Panc1 (cell line): Measurements from ENCODE around the gene ZFPL1.

Source experiments
- POLR2AphosphoS5 ChIP-seq: IDR thresholded peaks from 2 replicates; pipeline ENCODE4 v1.6.1; 2012; ENCODE audit warnings: mild to moderate bottlenecking, low read depth, low read length, moderate library complexity
- SIN3A ChIP-seq: IDR thresholded peaks from 2 replicates; pipeline ENCODE4 v1.6.1; 2012; ENCODE audit warnings: low read depth, mild to moderate bottlenecking, low read length, moderate library complexity, borderline replicate concordance; ENCODE audit not compliant: insufficient read depth
- TCF7L2 ChIP-seq: IDR thresholded peaks from 2 replicates; pipeline ENCODE4 v1.6.1; 2011; ENCODE audit warnings: mild to moderate bottlenecking, low read depth, low read length, inconsistent platforms
- TF ChIP-seq, protein P1 (sequence below): fragments of 450-650 bp; IDR thresholded peaks from 2 replicates; pipeline ENCODE4 v1.5.1; 2017; ENCODE audit warnings: mild to moderate bottlenecking
- TF ChIP-seq, protein P2 (sequence below), 2 experiments: IDR thresholded peaks; 2 replicates each; pipeline ENCODE4 v1.6.1; 2011 to 2012; ENCODE audit warnings: low read depth in 2 of 2, control low read depth in 1 of 2, low read length in 1 of 2, mild to moderate bottlenecking in 1 of 2, moderate library complexity in 1 of 2; ENCODE audit not compliant: insufficient read depth in 1 of 2

DNA sequence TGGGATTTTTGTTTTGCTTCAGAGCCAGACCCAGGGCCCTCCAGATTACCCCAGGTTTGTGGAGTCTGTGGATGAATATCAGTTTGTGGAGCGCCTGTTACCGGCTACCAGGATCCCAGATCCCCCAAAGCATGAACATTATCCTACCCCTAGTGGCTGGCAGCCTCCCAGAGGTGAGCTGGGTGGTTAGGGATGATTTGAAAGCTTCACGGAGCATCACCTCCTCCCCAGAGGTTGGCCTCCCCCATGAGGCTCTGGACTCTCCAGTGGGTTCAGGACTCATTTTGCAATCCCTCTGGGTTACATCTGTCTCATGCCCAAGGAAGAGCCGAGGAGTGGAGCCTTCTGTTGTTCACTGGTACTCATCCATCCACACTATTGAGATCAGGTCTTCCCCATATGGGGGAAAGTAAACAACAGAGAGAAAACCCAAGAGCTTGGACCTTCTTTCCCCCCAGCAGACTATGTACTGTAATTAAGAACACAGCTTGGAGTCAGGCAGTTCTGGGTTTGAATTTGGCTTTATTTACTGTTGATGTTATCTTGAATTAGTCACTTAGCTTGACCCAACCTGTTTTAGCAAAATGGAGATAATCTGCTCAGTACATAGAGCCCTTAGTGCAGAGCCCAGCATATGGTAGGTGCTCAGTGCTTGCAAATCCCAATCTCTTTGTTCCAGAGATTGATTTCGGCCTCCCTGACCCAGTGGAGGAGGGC is 40.6 kb downstream of the ZFPL1 start:
- TF ChIP-seq, protein P1, sequence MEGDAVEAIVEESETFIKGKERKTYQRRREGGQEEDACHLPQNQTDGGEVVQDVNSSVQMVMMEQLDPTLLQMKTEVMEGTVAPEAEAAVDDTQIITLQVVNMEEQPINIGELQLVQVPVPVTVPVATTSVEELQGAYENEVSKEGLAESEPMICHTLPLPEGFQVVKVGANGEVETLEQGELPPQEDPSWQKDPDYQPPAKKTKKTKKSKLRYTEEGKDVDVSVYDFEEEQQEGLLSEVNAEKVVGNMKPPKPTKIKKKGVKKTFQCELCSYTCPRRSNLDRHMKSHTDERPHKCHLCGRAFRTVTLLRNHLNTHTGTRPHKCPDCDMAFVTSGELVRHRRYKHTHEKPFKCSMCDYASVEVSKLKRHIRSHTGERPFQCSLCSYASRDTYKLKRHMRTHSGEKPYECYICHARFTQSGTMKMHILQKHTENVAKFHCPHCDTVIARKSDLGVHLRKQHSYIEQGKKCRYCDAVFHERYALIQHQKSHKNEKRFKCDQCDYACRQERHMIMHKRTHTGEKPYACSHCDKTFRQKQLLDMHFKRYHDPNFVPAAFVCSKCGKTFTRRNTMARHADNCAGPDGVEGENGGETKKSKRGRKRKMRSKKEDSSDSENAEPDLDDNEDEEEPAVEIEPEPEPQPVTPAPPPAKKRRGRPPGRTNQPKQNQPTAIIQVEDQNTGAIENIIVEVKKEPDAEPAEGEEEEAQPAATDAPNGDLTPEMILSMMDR = no peak
- no peak for TF ChIP-seq TCF7L2
- TF ChIP-seq, protein P2, sequence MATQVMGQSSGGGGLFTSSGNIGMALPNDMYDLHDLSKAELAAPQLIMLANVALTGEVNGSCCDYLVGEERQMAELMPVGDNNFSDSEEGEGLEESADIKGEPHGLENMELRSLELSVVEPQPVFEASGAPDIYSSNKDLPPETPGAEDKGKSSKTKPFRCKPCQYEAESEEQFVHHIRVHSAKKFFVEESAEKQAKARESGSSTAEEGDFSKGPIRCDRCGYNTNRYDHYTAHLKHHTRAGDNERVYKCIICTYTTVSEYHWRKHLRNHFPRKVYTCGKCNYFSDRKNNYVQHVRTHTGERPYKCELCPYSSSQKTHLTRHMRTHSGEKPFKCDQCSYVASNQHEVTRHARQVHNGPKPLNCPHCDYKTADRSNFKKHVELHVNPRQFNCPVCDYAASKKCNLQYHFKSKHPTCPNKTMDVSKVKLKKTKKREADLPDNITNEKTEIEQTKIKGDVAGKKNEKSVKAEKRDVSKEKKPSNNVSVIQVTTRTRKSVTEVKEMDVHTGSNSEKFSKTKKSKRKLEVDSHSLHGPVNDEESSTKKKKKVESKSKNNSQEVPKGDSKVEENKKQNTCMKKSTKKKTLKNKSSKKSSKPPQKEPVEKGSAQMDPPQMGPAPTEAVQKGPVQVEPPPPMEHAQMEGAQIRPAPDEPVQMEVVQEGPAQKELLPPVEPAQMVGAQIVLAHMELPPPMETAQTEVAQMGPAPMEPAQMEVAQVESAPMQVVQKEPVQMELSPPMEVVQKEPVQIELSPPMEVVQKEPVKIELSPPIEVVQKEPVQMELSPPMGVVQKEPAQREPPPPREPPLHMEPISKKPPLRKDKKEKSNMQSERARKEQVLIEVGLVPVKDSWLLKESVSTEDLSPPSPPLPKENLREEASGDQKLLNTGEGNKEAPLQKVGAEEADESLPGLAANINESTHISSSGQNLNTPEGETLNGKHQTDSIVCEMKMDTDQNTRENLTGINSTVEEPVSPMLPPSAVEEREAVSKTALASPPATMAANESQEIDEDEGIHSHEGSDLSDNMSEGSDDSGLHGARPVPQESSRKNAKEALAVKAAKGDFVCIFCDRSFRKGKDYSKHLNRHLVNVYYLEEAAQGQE (IDR thresholded peaks at IDR 0.05; ENCODE audit: insufficient read depth in 1 of 2, low read depth in 2 of 2, low read length in 1 of 2) = no peak
- no peak for TF ChIP-seq POLR2AphosphoS5
- no peak for TF ChIP-seq SIN3A
